ENCODE data around the gene TUSC7. TPM values are rescaled to one million over a fixed set of nuclear protein-coding genes. Genes with fewer than 3 reads are reported as not detected.

TUSC7 gene
- not detected in 5 replicates for total RNA-seq (2022; extraction: Qiagen RNA extraction)

GRCh38 chr3:116709479-116709878 is at the start of gene TUSC7:
Gene TUSC7 (plus strand): TSS chr3:116709779.

Data from A549 treated with AZD2906 at 1 μM for 4 hours (cell line).